HUES48 (cell line): Measurements from ENCODE around the gene KRTAP10-12.
"Not testable (repeated sequence)": the region's sequence is repeated elsewhere in the genome, so short reads cannot be mapped to it uniquely, and the experiment has no call there.

Experiments
- H3K27ac ChIP-seq: one replicate; pipeline ENCODE4 v1.7.0; 2013; ENCODE audit warnings: low read depth, low read length, inconsistent platforms
- H3K27me3 ChIP-seq: 2 replicates; pipeline ENCODE4 v1.6.1; 2013; ENCODE audit warnings: mild to moderate bottlenecking, low read length; ENCODE audit not compliant: control insufficient read depth, insufficient read depth
- H3K36me3 ChIP-seq: 2 replicates; pipeline ENCODE4 v1.6.1; 2013; ENCODE audit warnings: low read length; ENCODE audit not compliant: control insufficient read depth, insufficient read depth
- H3K4me1 ChIP-seq: 2 replicates; pipeline ENCODE4 v1.6.1; 2013; ENCODE audit warnings: mild to moderate bottlenecking, low read length; ENCODE audit not compliant: control insufficient read depth, insufficient read depth
- H3K4me3 ChIP-seq: 2 replicates; pipeline ENCODE4 v1.5.1; 2013; ENCODE audit warnings: mild to moderate bottlenecking, low read depth, low read length
- H3K9ac ChIP-seq: 2 replicates; pipeline ENCODE4 v1.6.1; 2013; ENCODE audit warnings: mild to moderate bottlenecking, low read depth, low read length, moderate library complexity
- H3K9me3 ChIP-seq: 2 replicates; pipeline ENCODE4 v1.6.1; 2013; ENCODE audit warnings: low read length; ENCODE audit not compliant: control insufficient read depth, insufficient read depth

The KRTAP10-12 gene, protein sequence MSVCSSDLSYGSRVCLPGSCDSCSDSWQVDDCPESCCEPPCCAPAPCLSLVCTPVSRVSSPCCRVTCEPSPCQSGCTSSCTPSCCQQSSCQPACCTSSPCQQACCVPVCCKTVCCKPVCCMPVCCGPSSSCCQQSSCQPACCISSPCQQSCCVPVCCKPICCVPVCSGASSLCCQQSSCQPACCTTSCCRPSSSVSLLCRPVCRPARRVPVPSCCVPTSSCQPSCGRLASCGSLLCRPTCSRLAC

DNA sequence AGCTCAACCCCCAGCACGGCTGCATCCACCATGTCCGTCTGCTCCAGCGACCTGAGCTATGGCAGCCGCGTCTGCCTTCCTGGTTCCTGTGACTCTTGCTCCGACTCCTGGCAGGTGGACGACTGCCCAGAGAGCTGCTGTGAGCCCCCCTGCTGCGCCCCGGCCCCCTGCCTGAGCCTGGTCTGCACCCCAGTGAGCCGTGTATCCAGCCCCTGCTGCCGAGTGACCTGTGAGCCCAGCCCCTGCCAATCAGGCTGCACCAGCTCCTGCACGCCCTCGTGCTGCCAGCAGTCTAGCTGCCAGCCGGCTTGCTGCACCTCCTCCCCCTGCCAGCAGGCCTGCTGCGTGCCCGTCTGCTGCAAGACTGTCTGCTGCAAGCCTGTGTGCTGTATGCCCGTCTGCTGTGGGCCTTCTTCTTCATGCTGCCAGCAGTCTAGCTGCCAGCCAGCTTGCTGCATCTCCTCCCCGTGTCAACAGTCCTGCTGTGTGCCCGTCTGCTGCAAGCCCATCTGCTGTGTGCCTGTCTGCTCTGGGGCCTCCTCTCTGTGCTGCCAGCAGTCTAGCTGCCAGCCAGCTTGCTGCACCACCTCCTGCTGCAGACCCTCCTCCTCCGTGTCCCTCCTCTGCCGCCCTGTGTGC lies at the start of gene KRTAP10-12:
Gene KRTAP10-12, plus strand, starts transcription at position 1 of the 639 bp plus-strand sequence. Its CDS starts 30 bp downstream, at position 31.
- H3K4me1 ChIP-seq, result peaks cover 30% of the 10 kb centered on the region

DNA sequence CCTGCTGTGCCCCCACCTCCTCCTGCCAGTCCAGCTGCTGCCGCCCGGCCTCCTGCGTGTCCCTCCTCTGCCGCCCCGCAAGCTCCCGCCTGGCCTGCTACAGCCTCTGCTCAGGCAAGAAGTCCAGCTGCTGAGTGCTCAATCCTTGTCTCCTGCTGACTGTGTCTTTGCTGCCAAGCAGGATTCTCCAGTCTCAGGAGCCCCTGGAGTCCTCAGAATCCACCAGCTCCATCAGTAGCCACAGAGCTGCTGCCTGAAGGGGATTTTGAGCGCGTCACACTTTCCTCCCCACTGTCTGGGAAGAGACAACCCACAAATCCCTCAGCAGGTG lies 49.8 kb upstream of the KRTAP10-12 start:
- no peaks in the 10 kb centered on the region; the same call in 1 of the 2 replicates for H3K4me1 ChIP-seq
- H3K9me3 ChIP-seq, result no peaks in the 10 kb centered on the region
- H3K9ac ChIP-seq, result no peak overlapping the region
- peak overlapping the region; percentile 2 for H3K27ac ChIP-seq
- no peaks in the 10 kb centered on the region for H3K27me3 ChIP-seq
- H3K36me3 ChIP-seq, result no peaks in the 10 kb centered on the region
- no peak overlapping the region for H3K4me3 ChIP-seq

More for the DNA sequence above, at the start of gene KRTAP10-12:
- H3K27ac ChIP-seq, H3K36me3 ChIP-seq, H3K9me3 ChIP-seq, H3K4me3 ChIP-seq, H3K9ac ChIP-seq, H3K27me3 ChIP-seq: not testable (repeated sequence)

DNA sequence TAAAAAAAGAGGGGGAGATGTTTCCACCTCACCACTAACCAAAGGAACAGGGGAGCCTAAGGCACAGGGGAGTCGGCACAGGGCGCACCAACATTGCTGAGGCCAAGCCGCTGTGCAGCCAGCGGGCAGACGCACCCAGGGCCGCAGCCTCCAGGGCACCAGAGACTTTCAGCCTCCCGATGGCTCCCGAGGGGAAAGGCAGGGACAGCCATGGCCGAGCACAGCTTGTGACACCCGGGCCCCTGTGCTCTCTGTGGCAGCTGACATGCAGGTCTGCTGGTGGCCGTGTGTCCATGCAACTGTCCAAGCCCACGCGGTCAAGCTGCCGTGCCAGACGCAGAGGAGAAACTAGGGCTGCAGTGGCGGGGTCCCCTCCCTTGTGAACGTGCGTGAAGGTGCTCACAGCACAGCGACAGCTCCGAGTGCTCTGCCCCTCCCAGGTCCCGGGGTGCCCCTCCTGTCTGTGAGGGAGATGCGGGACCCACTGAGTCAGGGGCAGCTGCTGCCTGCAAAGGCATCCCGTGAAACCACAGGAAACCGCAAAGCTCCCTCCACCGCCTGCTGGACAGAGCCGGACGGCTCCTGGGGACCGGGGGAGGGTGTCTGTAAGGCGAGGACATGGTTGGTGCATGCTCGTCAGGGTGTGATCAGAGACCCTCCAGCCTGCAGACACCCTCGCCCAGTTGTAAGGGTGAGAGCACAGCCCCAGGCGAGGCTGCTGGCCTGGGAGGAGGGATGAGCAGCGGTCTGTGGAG lies 48.2 kb upstream of the KRTAP10-12 start:
- Histone ChIP-seq H3K27me3 (no peaks in the 10 kb centered on the region), H3K27ac (no peak overlapping the region), H3K9me3 (no peaks in the 10 kb centered on the region), H3K36me3 (no peaks in the 10 kb centered on the region), H3K4me1 (no peaks in the 10 kb centered on the region; the same call in 1 of the 2 replicates), H3K9ac (no peak overlapping the region), H3K4me3 (no peak overlapping the region)

DNA sequence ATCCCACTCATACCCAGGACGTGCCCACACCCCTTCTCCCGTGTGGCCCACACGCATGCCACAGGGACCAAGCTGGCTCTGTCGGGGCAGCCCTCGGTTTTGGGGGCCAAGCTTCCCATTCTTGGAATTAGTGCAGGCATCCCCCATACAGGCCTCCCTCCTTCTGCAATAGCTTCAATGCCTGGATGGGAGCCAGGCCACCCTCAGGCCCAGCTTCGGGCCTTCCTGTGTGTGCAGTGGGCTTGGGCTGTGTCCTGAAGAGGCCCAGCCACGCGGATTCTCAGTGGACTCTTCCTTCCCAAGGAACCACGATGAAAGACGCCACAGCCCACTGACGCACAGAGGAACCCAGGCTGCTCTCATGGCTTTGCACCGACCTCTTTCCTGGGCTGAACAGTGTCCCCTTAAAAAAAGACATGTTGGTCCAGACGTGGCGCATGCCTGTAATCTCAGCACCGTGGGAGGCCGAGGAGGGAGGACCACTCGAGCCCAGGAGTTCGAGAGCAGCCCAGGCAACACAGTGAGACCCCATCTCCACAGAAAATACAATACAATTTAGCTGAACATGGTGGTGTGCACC lies 47.4 kb upstream of the KRTAP10-12 start:
- Histone ChIP-seq H3K27me3 (no peaks in the 10 kb centered on the region), H3K9me3 (no peaks in the 10 kb centered on the region), H3K9ac (no peak overlapping the region), H3K36me3 (no peaks in the 10 kb centered on the region), H3K4me1 (no peaks in the 10 kb centered on the region; the same call in 1 of the 2 replicates), H3K4me3 (no peak overlapping the region), H3K27ac (no peak overlapping the region)

DNA sequence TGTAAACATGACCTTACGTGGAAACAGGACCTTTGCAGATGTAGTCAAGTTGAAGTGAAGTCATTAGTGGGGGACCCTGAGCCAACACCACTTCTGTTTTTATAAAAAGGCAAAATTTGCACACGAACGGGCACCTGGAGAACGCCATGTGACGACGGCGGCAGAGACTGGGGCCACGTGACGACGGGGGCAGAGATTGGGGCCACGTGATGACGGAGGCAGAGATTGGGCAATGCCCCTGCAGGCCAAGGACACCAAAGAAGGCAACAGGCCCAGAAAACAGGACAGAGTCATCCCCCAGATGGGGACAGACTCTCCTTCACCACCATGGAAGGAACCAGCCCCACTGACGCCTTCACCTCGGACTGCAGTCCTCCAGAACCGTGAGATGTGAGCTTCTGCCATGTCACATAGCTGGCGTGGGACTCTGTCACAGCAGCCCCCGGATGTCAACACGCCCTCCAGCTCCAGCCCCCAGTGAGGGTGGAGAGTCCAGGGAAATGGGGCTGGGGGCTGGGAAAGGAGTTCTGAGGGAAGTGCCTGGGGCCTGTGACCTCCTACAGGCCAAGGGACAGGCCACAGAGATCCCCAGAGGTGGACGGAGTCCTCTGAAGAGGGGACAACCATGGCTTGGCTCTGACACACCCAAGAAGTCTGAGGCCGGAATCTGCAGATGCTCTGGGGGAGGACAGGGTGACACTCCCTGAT lies 46.6 kb upstream of the KRTAP10-12 start:
- Histone ChIP-seq H3K36me3 (no peaks in the 10 kb centered on the region), H3K9ac (no peak overlapping the region), H3K9me3 (no peaks in the 10 kb centered on the region), H3K4me3 (no peak overlapping the region), H3K4me1 (no peaks in the 10 kb centered on the region; the same call in 1 of the 2 replicates), H3K27ac (no peak overlapping the region), H3K27me3 (no peaks in the 10 kb centered on the region)

DNA sequence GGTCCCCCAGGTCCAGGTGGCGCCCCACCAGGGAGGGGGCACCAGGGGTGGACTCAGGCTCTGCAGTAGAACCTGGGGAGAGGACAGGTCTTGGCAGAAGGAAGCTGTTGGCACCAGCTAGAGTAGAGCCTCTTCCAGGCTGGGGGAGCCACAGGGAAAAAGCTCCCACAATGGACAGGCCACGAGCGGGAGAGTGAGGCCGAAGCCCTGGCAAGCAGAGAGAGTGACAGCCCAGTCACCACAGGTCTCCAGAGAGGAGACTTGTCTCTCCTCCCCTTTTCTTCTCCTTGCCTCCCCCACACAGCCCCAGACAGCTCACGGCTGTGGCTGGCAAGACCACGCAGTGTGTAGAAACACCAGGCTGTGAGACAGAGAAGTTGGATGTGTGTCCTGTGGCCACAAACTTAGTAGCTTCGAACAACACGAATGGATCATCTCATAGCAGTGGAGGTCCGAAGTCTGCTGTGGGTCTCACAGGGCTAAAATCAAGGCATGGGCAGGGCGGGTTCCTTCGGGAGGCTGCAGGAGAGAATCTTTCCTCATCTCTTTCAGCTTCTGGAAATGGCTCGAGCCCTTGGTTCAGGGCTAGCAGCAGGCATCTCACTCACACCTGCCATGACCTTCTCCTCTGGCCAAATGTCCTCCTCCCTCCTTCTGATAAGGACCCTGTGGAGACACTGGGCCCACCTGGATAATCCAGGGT lies 45.8 kb upstream of the KRTAP10-12 start:
- Histone ChIP-seq H3K4me1 (no peaks in the 10 kb centered on the region; the same call in 1 of the 2 replicates), H3K9ac (no peak overlapping the region), H3K9me3 (no peaks in the 10 kb centered on the region), H3K27me3 (no peaks in the 10 kb centered on the region), H3K36me3 (no peaks in the 10 kb centered on the region), H3K27ac (no peak overlapping the region), H3K4me3 (no peak overlapping the region)

DNA sequence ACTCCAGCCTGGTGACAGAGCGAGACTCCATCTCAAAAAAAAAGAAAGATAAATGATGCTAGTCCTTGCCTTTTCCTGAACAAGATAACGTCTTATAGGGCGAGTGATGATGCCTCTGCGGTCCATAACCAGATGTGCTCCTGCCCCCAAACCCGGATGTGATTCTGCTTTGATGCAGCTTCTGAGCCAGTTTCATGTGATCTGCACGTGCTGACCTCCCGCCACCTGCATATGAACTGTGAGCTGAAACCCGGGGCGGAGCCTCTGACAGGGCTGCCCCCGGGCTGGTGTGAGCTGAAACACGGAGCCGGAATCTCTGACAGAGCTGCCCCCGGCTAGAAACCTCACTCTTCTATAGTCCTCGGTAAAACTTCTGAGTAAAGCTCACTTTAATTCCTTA lies 43.8 kb upstream of the KRTAP10-12 start:
- H3K9me3 ChIP-seq, result no peaks in the 10 kb centered on the region
- H3K4me1 ChIP-seq, result no peaks in the 10 kb centered on the region
- no peaks in the 10 kb centered on the region for H3K27me3 ChIP-seq
- no peak overlapping the region for H3K9ac ChIP-seq
- no peak overlapping the region for H3K27ac ChIP-seq
- H3K36me3 ChIP-seq, result no peaks in the 10 kb centered on the region
- H3K4me3 ChIP-seq, result no peak overlapping the region

DNA sequence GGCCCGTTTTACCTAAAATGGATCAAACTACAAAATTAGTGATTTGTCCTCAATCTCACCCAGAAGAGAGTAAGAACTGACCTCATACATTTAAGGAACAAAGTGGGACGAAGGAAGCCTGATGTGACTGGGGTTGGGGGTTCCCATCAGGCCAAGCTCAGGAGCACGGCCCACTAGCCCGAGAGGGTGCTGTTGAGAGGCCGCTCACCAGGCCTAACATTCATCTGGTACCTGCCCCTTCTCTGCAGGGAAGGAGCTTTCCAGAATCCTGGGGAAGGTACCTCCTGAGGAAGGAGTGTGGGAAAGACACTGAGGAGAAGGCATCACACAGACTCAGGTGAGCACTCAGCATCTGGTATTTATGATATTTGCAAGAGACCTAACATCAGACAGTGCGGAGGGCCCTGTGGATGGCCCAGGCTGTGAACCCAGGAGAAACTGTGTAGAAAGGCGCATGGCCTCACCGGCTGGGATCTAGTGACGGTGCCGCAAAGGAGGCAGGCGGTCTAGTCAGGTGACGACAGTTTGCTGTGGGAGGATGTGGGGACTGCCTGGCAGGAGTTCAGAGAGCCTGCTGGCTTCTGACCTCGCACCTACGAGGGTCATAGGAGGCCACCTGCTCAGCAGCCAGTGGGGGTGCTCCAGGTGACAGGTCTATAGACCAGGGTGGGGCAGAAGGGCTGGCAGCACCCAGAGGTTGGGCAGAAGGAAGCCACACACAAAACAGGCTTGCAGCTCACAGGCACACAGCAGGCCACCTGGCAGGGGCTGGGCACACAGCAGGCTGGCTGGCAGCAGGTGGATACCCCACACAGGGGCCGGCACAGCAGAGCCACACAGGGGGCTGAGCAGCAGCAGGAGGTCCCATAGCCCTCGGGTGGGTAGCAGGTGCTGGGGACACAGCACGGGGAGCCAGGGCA lies 43.1 kb upstream of the KRTAP10-12 start:
- H3K9me3 ChIP-seq, result no peaks in the 10 kb centered on the region
- peaks cover 4% of the 10 kb centered on the region for H3K4me1 ChIP-seq
- no peak overlapping the region for H3K9ac ChIP-seq
- no peaks in the 10 kb centered on the region for H3K27me3 ChIP-seq
- no peaks in the 10 kb centered on the region for H3K36me3 ChIP-seq
- no peak overlapping the region for H3K27ac ChIP-seq
- no peak overlapping the region for H3K4me3 ChIP-seq

DNA sequence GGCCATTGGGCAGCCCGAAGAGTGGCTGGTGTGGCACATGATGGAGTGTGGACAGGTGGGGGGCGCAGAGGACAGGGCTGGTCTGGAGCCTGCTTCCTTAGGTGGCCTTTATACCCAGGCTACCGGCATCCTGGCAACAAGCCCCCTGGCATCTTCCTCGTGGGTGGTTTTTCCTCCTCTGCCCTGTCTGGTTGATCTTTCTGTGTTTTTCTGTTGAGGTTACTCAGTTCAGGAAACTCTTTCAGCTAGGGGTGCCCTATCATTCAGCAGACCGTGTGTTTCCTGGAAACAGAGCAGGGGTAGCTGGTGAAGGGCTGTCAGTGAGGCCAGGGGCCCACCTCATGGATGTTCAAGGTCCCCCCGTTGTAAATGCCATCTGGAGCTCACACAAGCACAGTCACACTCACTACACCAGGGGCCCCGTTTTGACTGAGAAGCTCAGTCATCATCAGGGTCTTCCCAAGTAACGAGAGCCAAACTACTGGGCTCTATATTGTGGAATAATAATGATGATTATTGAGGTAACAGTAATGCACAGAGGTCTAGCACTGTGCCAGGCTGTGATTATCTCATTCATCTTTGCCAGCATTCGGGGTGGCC lies 42.3 kb upstream of the KRTAP10-12 start, which contains the start of gene KRTAP12-4:
Gene KRTAP12-4, minus strand, starts transcription at position 84 of the 600 bp plus-strand sequence. Its CDS starts 45 bp downstream, at position 39.
- Histone ChIP-seq H3K36me3 (no peaks in the 10 kb centered on the region), H3K9me3 (no peaks in the 10 kb centered on the region), H3K9ac (no peak within 1 kb of the TSS), H3K4me3 (no peak within 1 kb of the TSS), H3K27ac (no peak within 1 kb of the TSS), H3K27me3 (no peaks in the 10 kb centered on the region), H3K4me1 (peaks cover 11% of the 10 kb centered on the region)
